HUES6 (cell line): Measurements from ENCODE around the gene CCDC73.

ENCODE experiments used
- H3K27ac ChIP-seq: 2 replicates; pipeline ENCODE4 v1.7.0; 2013; ENCODE audit warnings: low read depth, mild to moderate bottlenecking, low read length, inconsistent platforms
- H3K27me3 ChIP-seq: 2 replicates; pipeline ENCODE4 v1.6.1; 2013; ENCODE audit warnings: low read length; ENCODE audit not compliant: control insufficient read depth, insufficient read depth
- H3K36me3 ChIP-seq: 2 replicates; pipeline ENCODE4 v1.6.1; 2013; ENCODE audit warnings: low read length; ENCODE audit not compliant: control insufficient read depth, insufficient read depth
- H3K4me1 ChIP-seq: 2 replicates; pipeline ENCODE4 v1.6.1; 2013; ENCODE audit warnings: low read length; ENCODE audit not compliant: control insufficient read depth, insufficient read depth
- H3K4me3 ChIP-seq: 2 replicates; pipeline ENCODE4 v1.5.1; 2013; ENCODE audit warnings: low read depth, low read length
- H3K9ac ChIP-seq: one replicate; pipeline ENCODE4 v1.6.1; 2013; ENCODE audit warnings: mild to moderate bottlenecking, low read length
- H3K9me3 ChIP-seq: 2 replicates; pipeline ENCODE4 v1.6.1; 2013; ENCODE audit warnings: low read depth, low read length; ENCODE audit not compliant: control insufficient read depth, insufficient read depth

CCDC73 gene

DNA sequence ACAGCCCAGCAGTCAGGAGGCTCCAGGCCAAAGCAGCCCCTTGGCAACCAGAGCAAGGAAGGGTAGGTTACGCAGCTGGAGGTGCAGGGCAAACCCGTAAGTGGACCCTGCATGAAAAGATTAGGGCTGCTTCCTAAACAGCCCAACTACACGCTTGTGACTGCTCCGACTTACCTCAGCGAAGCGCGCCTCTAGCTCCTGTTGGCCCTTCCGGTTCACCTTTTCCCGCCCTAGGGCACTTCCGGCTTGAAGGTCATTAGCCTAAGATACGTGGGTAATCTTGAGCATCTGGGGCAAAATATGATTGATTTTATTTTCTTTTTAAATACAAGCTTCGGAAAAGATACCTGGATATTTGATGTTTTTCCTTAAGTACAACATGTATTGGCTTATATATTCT is at the start of gene CCDC73:
Gene CCDC73, minus strand, starts transcription at position 224 of the 400 bp plus-strand sequence. CDS start 34,419 bp downstream, outside the sequence.
- Histone ChIP-seq H3K27ac (no peak within 1 kb of the TSS), H3K36me3 (no peaks in the 10 kb centered on the region), H3K9me3 (no peaks in the 10 kb centered on the region), H3K9ac (no peak within 1 kb of the TSS), H3K4me3 (no peak within 1 kb of the TSS), H3K4me1 (no peaks in the 10 kb centered on the region), H3K27me3 (no peaks in the 10 kb centered on the region)

DNA sequence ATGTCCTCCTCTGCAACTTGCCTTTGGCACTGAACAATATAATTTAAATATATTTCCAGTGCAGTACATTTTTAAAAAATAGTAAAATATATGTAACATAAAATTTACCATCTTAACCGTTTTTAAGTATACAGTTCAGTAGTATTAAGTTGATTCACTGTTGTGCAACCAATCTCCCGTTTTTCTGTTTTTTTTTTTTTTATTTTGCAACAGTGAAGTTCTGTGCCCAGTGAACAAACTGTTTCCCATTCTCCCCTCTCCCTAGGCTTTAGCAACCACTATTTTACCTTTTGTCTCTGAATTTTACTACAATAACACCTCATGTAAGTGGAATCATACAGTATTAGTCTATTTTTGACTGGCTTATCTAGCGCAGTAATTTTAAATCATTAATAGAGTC is 49.1 kb upstream of the CCDC73 start:
- H3K36me3 ChIP-seq: no peaks in the 10 kb centered on the region
- no peaks in the 10 kb centered on the region for H3K4me1 ChIP-seq
- no peak overlapping the region for H3K4me3 ChIP-seq
- no peaks in the 10 kb centered on the region for H3K9me3 ChIP-seq
- H3K27me3 ChIP-seq: no peaks in the 10 kb centered on the region
- H3K27ac ChIP-seq: no peak overlapping the region
- H3K9ac ChIP-seq: no peak overlapping the region

GRCh38 chr11:32840587-32840986 is 46.1 kb upstream of the CCDC73 start:
- Histone ChIP-seq H3K36me3 (no peaks in the 10 kb centered on the region), H3K27me3 (no peaks in the 10 kb centered on the region), H3K4me1 (no peaks in the 10 kb centered on the region), H3K27ac (no peak overlapping the region), H3K9me3 (no peaks in the 10 kb centered on the region), H3K9ac (no peak overlapping the region), H3K4me3 (no peak overlapping the region)

- H3K36me3 ChIP-seq: no peaks in the 10 kb centered on the region
- no peak overlapping the region for H3K9ac ChIP-seq
- no peak overlapping the region for H3K4me3 ChIP-seq
- no peaks in the 10 kb centered on the region for H3K4me1 ChIP-seq
- no peaks in the 10 kb centered on the region for H3K27me3 ChIP-seq
- no peaks in the 10 kb centered on the region for H3K9me3 ChIP-seq
- H3K27ac ChIP-seq: no peak overlapping the region
Measured at GRCh38 chr11:32839308-32839707, 44.8 kb upstream of the CCDC73 start.

DNA sequence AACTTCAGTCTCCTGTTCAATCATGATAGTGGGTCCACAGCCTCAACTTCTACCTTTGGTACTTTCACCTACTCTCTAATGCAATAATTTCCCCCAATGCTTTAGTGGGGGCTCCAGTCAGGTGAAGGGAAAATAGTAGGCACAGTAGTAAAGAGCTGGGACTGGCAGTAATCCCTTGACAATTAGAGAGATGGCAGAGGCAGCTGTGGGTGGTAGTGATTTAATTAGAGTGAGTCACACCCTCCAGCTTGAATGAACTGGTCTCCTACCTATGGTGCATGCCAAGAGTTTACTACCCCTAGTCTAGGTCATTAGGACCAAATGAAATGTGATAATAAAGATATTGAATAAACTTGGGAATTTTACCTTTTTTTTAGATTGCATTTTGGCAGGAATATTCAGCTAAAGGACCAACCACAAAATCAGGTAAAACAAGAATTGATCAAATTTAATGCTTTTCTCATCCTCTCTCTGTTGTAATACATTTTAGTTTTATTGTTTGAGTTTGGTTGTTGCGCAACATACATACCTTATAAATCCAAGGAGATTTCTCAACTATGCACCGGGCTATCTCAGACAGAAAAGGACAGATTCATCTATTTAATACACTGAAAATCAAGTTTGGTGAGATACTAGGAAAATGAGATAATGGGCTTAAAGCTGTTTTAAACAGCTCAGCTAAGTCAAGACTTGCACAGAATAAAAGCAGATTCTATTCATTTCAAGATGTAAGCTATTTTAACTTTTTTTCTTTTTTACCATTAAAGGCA is 44.2 kb upstream of the CCDC73 start:
- H3K36me3 ChIP-seq: no peaks in the 10 kb centered on the region
- H3K4me1 ChIP-seq: no peaks in the 10 kb centered on the region
- no peak overlapping the region for H3K4me3 ChIP-seq
- H3K9ac ChIP-seq: no peak overlapping the region
- no peaks in the 10 kb centered on the region for H3K9me3 ChIP-seq
- H3K27me3 ChIP-seq: no peaks in the 10 kb centered on the region
- no peak overlapping the region for H3K27ac ChIP-seq

- peaks cover 1% of the 10 kb centered on the region; the same call in 1 of the 2 replicates for H3K27me3 ChIP-seq
- H3K4me1 ChIP-seq: no peaks in the 10 kb centered on the region
- no peak overlapping the region for H3K4me3 ChIP-seq
- no peak overlapping the region for H3K9ac ChIP-seq
- no peak overlapping the region for H3K27ac ChIP-seq
- no peaks in the 10 kb centered on the region for H3K9me3 ChIP-seq
- H3K36me3 ChIP-seq: no peaks in the 10 kb centered on the region
Measured at GRCh38 chr11:32836946-32837345, 42.5 kb upstream of the CCDC73 start.

GRCh38 chr11:32833921-32834320 is 39.5 kb upstream of the CCDC73 start:
- no peaks in the 10 kb centered on the region for H3K36me3 ChIP-seq
- no peaks in the 10 kb centered on the region for H3K4me1 ChIP-seq
- no peaks in the 10 kb centered on the region for H3K9me3 ChIP-seq
- H3K4me3 ChIP-seq: no peak overlapping the region
- H3K9ac ChIP-seq: no peak overlapping the region
- H3K27ac ChIP-seq: no peak overlapping the region
- H3K27me3 ChIP-seq: peaks cover 30% of the 10 kb centered on the region

DNA sequence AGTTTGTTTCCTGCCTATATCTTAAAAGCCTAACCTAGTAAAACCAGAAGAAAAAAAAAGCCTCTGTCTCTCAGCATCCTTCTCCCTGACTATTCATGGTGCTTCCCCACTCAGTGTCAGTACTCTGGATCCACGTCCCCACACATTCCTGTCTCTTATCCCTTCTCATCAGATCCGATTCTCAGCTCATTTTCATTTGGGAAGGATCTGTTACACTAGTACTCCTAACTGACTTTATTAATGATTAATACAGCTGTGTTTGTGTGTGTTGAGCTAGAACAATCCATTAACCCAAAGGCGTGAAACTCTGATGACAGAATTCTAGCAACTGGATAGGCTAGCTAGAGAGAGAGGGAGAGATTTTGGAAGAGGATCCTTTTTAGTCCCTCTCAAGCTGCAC is 36.8 kb upstream of the CCDC73 start:
- Histone ChIP-seq H3K27me3 (peaks cover 41% of the 10 kb centered on the region), H3K27ac (no peak overlapping the region), H3K9me3 (no peaks in the 10 kb centered on the region), H3K36me3 (no peaks in the 10 kb centered on the region), H3K9ac (no peak overlapping the region), H3K4me3 (no peak overlapping the region), H3K4me1 (no peaks in the 10 kb centered on the region)

DNA sequence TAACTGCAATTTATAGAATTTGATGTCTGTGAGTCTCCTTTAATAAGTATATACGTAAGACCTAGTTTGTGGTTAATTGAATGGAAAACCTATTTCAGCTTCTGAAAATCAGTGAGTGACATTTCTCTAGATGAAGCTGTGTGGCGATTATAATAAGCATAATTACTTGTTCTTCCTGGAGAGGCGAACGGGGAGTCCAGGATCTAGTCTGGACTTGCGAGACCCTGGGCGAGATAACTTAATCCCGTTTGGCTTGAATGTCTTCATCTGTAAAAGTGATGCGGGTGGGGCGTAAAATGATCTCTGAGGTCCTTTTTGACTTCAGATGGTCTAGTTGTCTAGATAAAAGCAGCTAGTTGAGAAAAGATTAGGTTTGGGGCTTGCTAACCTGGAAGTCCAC is 36.3 kb upstream of the CCDC73 start:
- H3K36me3 ChIP-seq: no peaks in the 10 kb centered on the region
- H3K27ac ChIP-seq: no peak overlapping the region
- H3K27me3 ChIP-seq: peaks cover 41% of the 10 kb centered on the region
- no peak overlapping the region for H3K9ac ChIP-seq
- peak overlapping the region; percentile 63 for H3K4me3 ChIP-seq
- H3K9me3 ChIP-seq: no peaks in the 10 kb centered on the region
- no peaks in the 10 kb centered on the region for H3K4me1 ChIP-seq

GRCh38 chr11:32830413-32830738 is 35.9 kb upstream of the CCDC73 start:
- no peaks in the 10 kb centered on the region for H3K4me1 ChIP-seq
- H3K36me3 ChIP-seq: no peaks in the 10 kb centered on the region
- no peaks in the 10 kb centered on the region for H3K9me3 ChIP-seq
- H3K27me3 ChIP-seq: peaks cover 41% of the 10 kb centered on the region
- no peak overlapping the region for H3K27ac ChIP-seq
- H3K4me3 ChIP-seq: peak overlapping the region; percentile 63
- peak overlapping the region; percentile 20 for H3K9ac ChIP-seq

DNA sequence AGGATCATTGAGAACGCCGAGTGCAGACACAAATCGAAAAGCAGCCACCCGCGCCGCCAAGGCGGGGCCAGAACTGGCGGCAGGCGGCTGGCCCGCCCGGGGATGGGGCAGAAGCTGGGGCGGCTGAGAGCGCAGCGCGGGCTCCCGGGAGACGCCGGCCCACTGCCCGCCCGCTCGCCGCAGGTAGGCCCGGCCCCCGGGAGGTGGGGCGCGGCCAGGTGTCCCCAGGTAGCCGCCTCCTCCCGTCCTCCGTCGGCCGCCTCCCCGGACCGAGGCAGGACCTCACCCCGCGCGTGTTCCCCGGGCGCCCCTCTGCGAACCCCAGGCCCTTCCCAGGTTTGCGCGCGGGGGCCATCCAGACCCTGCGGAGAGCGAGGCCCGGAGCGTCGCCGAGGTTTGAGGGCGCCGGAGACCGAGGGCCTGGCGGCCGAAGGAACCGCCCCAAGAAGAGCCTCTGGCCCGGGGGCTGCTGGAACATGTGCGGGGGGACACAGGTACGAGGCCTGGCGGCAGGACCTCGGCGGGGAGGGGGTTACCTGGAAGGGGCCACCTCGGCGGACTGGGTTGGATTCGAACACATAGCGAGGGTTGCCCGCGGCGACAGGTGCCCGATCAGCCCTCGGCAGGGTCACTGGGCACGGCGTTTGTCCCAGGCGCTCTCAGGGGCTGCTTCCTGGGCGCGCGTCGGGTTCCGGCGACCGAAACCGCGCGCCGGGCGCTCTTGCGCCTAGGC is 35.4 kb upstream of the CCDC73 start, which contains the start of gene PRRG4:
Gene PRRG4, plus strand, starts transcription at position 248 of the 733 bp plus-strand sequence. CDS start 603 bp downstream, outside the sequence.
- Histone ChIP-seq H3K36me3 (no peaks in the 10 kb centered on the region), H3K9me3 (no peaks in the 10 kb centered on the region), H3K4me3 (peak within 1 kb of the TSS; percentile 63), H3K27me3 (peaks cover 41% of the 10 kb centered on the region), H3K4me1 (no peaks in the 10 kb centered on the region), H3K27ac (no peak within 1 kb of the TSS), H3K9ac (peak within 1 kb of the TSS; percentile 20)
